ENCODE measurements around the gene PRPH2.

DNA sequence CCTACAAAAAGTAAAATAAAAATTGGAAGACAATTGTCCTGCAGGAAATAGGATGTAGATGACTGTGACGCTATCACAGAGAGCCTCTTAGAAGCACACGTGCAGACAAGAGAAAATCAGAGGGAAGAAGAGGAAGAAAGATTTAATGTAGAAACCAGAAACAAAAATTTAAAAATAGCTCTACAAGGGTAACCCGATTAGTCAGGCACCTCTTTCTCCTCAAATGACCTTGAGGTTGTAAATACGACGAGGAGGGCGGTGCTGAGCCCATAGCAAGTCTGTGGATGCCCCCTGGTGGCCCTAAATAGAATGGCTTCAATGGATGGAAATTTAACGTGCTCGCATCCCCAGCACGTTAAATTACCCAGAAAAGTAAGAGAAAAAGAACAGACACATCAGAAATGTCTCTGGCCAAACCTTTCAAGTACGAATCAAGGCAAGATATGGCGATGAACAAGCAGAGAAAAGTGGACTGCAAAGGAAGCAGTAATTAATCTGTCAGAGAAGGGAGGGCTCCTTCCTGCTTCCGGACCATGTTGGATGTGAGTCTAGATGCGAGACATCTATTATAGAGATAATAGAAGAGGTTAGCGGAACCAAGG is 4.2 kb upstream of the PRPH2 start:
- TF ChIP-seq, protein P1, sequence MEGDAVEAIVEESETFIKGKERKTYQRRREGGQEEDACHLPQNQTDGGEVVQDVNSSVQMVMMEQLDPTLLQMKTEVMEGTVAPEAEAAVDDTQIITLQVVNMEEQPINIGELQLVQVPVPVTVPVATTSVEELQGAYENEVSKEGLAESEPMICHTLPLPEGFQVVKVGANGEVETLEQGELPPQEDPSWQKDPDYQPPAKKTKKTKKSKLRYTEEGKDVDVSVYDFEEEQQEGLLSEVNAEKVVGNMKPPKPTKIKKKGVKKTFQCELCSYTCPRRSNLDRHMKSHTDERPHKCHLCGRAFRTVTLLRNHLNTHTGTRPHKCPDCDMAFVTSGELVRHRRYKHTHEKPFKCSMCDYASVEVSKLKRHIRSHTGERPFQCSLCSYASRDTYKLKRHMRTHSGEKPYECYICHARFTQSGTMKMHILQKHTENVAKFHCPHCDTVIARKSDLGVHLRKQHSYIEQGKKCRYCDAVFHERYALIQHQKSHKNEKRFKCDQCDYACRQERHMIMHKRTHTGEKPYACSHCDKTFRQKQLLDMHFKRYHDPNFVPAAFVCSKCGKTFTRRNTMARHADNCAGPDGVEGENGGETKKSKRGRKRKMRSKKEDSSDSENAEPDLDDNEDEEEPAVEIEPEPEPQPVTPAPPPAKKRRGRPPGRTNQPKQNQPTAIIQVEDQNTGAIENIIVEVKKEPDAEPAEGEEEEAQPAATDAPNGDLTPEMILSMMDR (IDR thresholded peaks at IDR 0.05): peak; percentile 84 to 94 (median 93)
- no peak for TF ChIP-seq POLR2A (IDR thresholded peaks at IDR 0.05)
